ENCODE results near the gene TNP2.

Gene TNP2

GRCh38 chr16:11259655-11260595, 9.2 kb downstream of the TNP2 start:
- no peak for DNase-seq (ENCODE audit: low read depth, low spot score)
- H3K4me3 ChIP-seq (ENCODE audit: low read length) = no peak overlapping the region

- H3K4me3 ChIP-seq (ENCODE audit: low read length) = no peak overlapping the region
- DNase-seq (ENCODE audit: low read depth, low spot score) = peak; percentile 79
These were observed 10.3 kb downstream of the TNP2 start for GRCh38 chr16:11258553-11259492.

- peak; percentile 52 for DNase-seq (ENCODE audit: low read depth, low spot score)
- H3K4me3 ChIP-seq (ENCODE audit: low read length) = peak overlapping the region; percentile 81
These were observed 11.8 kb downstream of the TNP2 start for GRCh38 chr16:11257131-11257938.

- no peak for DNase-seq (ENCODE audit: low read depth, low spot score)
- H3K4me3 ChIP-seq (ENCODE audit: low read length) = peak overlapping the region; percentile 81
These were observed 12.4 kb downstream of the TNP2 start for GRCh38 chr16:11256661-11257130.

GRCh38 chr16:11255737-11256660, 13.1 kb downstream of the TNP2 start, which contains the start of gene SOCS1:
Gene SOCS1 (minus strand): TSS chr16:11256204. CDS start chr16:11255478, 726 bp downstream.
- DNase-seq (ENCODE audit: low read depth, low spot score) = peak; percentile 66
- peak within 1 kb of the TSS; percentile 81 for H3K4me3 ChIP-seq (ENCODE audit: low read length)

GRCh38 chr16:11254913-11255736, 14.0 kb downstream of the TNP2 start:
- no peak for DNase-seq (ENCODE audit: low read depth, low spot score)
- H3K4me3 ChIP-seq (ENCODE audit: low read length) = peak overlapping the region; percentile 58

GRCh38 chr16:11253995-11254912, 14.9 kb downstream of the TNP2 start:
- H3K4me3 ChIP-seq (ENCODE audit: low read length) = no peak overlapping the region
- no peak for DNase-seq (ENCODE audit: low read depth, low spot score)

- no peak overlapping the region for H3K4me3 ChIP-seq (ENCODE audit: low read length)
- DNase-seq (ENCODE audit: low read depth, low spot score) = no peak
These were observed 15.8 kb downstream of the TNP2 start for GRCh38 chr16:11253009-11253994.

- H3K4me3 ChIP-seq (ENCODE audit: low read length) = no peak overlapping the region
- no peak for DNase-seq (ENCODE audit: low read depth, low spot score)
These were observed 16.6 kb downstream of the TNP2 start for GRCh38 chr16:11252482-11252931.

GRCh38 chr16:11251525-11252481, 17.3 kb downstream of the TNP2 start:
- DNase-seq (ENCODE audit: low read depth, low spot score) = peak; percentile 60
- no peak overlapping the region for H3K4me3 ChIP-seq (ENCODE audit: low read length)

- no peak overlapping the region for H3K4me3 ChIP-seq (ENCODE audit: low read length)
- no peak for DNase-seq (ENCODE audit: low read depth, low spot score)
These were observed 18.2 kb downstream of the TNP2 start for GRCh38 chr16:11250786-11251524.

- no peak overlapping the region for H3K4me3 ChIP-seq (ENCODE audit: low read length)
- DNase-seq (ENCODE audit: low read depth, low spot score) = no peak
These were observed 18.9 kb downstream of the TNP2 start for GRCh38 chr16:11250091-11250785.

Measured in Jurkat, Clone E6-1 (cell line).